T-cell (primary cell): ENCODE data around the gene ADAM22. TPM values are rescaled to one million over a fixed set of nuclear protein-coding genes. Genes with fewer than 3 reads are reported as not detected.

Source experiments
- ATAC-seq, 4 experiments: fragments of 200-7000 bp in 3 of 4; fragments of 150-1000 bp in 1 of 4; cut with Tn5 transposase; replicated peaks in 1 of 4; 1 replicate in 3 of 4; 2 replicates in 1 of 4; pipeline ENCODE4 v1.10.0; 2021; ENCODE audit warnings: moderate library complexity in 3 of 4, mild to moderate bottlenecking in 2 of 4, moderate number of reproducible peaks in 1 of 4
- CTCF ChIA-PET, 2 donors: fragments of 300-600 bp; sonication (Branson Sonifier 250); formaldehyde crosslinking; loops; one replicate each; lab custom pipeline; 2022; ENCODE audit warnings: antibody characterized with exemption in 2 of 2; lab: Charles Lee
- POLR2A ChIA-PET, 2 donors: fragments of 300-600 bp; sonication (Branson Sonifier 250); formaldehyde crosslinking; loops; one replicate each; lab custom pipeline; 2022; ENCODE audit warnings: antibody characterized with exemption in 2 of 2; lab: Charles Lee
- DNase-seq, 35 experiments: peaks; one replicate each; pipeline versions ENCODE4 v3.0.0 to v3.0.0-alpha.2; 2013 to 2023
- H3K27ac ChIP-seq: one replicate; pipeline ENCODE4 v1.5.1; 2013; ENCODE audit warnings: low read length
- H3K27me3 ChIP-seq, 2 experiments: replicated peaks in 1 of 2; 1 replicate in 1 of 2; 2 replicates in 1 of 2; pipeline versions ENCODE4 v1.6.1 to v1.7.0; 2013; ENCODE audit warnings: low read length in 1 of 2, mixed read lengths in 1 of 2; ENCODE audit not compliant: control insufficient read depth in 2 of 2, insufficient read depth in 2 of 2; ENCODE audit errors: extremely low read depth in 1 of 2
- H3K36me3 ChIP-seq, 2 donors: 1 replicate in 1 of 2; 2 replicates in 1 of 2; pipeline versions ENCODE4 v1.6.1 to v1.7.0; 2013; ENCODE audit warnings: low read length in 1 of 2; ENCODE audit not compliant: control insufficient read depth in 2 of 2, insufficient read depth in 1 of 2; ENCODE audit errors: extremely low read depth in 1 of 2
- H3K4me1 ChIP-seq, 2 experiments: 1 replicate in 1 of 2; 2 replicates in 1 of 2; pipeline versions ENCODE4 v1.6.1 to v1.7.0; 2013; ENCODE audit warnings: low read length in 2 of 2, mixed read lengths in 1 of 2; ENCODE audit not compliant: insufficient read depth in 2 of 2, control insufficient read depth in 1 of 2; ENCODE audit errors: extremely low read depth in 1 of 2
- H3K4me3 ChIP-seq, 2 donors: 1 replicate in 1 of 2; 2 replicates in 1 of 2; pipeline versions ENCODE4 v1.5.1 to v1.7.0; 2013; ENCODE audit warnings: mild to moderate bottlenecking in 2 of 2, low read length in 1 of 2, moderate library complexity in 1 of 2; ENCODE audit not compliant: control insufficient read depth in 1 of 2; ENCODE audit errors: extremely low read depth in 1 of 2
- H3K9me3 ChIP-seq: 2 replicates; pipeline ENCODE4 v1.7.0; 2013
- H3K27ac Mint-ChIP-seq, 2 donors: one replicate each; pipeline ENCODE4 v1.8.0; 2020 to 2021; ENCODE audit warnings: mild to moderate bottlenecking in 2 of 2, mixed read lengths in 2 of 2
- H3K27me3 Mint-ChIP-seq, 2 donors: one replicate each; pipeline ENCODE4 v1.8.0; 2021 to 2022; ENCODE audit warnings: mixed read lengths in 2 of 2
- H3K36me3 Mint-ChIP-seq: one replicate; pipeline ENCODE4 v1.8.0; 2021; ENCODE audit warnings: mixed read lengths
- H3K4me1 Mint-ChIP-seq, 3 donors: one replicate each; pipeline ENCODE4 v1.8.0; 2020 to 2022; ENCODE audit warnings: mixed read lengths in 3 of 3, mild to moderate bottlenecking in 1 of 3
- H3K4me3 Mint-ChIP-seq, 3 donors: one replicate each; pipeline ENCODE4 v1.8.0; 2020 to 2022; ENCODE audit warnings: mild to moderate bottlenecking in 3 of 3, mixed read lengths in 3 of 3, moderate library complexity in 3 of 3
- H3K9me3 Mint-ChIP-seq, 3 donors: one replicate each; pipeline ENCODE4 v1.8.0; 2020 to 2022; ENCODE audit warnings: mixed read lengths in 3 of 3
- WGBS: methylation state at CpG from one replicate; pipeline ENCODE4 v1.1.5; 2013; ENCODE audit warnings: missing lambda C conversion rate; ENCODE audit not compliant: insufficient coverage; 5-methylcytosine and 5-hydroxymethylcytosine counted together
- total RNA-seq, 35 experiments: library from RNA in 6 of 35; stranded (reverse) in 6 of 35; fragments of 120-200 nt in 1 of 35; gene quantifications; one replicate each; pipeline versions ENCODE4 v1.2.1 to v1.2.4 and lab custom pipeline; 2013 to 2026

ADAM22 gene
- total RNA-seq, 5 donors from 2014 or later (not counting 1 experiment from before 2014, with no cell fraction given) = 2.9 to 5.6 (median 4.3) TPM

DNA sequence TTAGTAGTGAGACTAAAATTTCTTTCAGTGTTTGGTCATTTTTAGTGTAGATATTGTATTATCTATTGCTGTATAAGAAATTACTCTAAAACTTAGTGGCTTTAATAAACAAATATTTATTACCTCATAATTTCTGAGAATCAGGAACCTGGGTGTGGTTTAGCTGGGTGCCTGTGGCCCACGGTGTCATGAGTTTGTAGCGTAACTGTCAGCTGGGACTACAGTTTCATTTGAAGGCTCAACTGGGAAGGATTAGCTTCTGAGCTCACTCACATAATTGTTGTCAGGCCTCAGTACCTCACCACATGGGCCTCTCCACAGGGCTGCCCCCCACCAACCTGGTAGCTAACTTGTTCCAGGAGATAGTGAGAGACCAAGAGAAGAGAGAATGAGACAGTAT is 187.3 kb downstream of the ADAM22 start:
- DNase-seq (no peak), ATAC-seq (no peak)
- Mint-ChIP-seq H3K27me3 (no peaks in the 10 kb centered on the region), H3K4me1 (no peaks in the 10 kb centered on the region), H3K36me3 (peaks cover 5% of the 10 kb centered on the region), H3K27ac (no peak overlapping the region), H3K9me3 (no peaks in the 10 kb centered on the region), H3K4me3 (no peak overlapping the region)
- no CpG with 5 or more reads among the region's 2 CpGs for WGBS
- ChIA-PET POLR2A (no interaction called here), CTCF (no interaction called here)
- Histone ChIP-seq H3K4me1 (no peaks in the 10 kb centered on the region), H3K36me3 (no peaks in the 10 kb centered on the region), H3K4me3 (no peak overlapping the region), H3K27ac (no peak overlapping the region), H3K27me3 (no peaks in the 10 kb centered on the region), H3K9me3 (no peaks in the 10 kb centered on the region)

DNA sequence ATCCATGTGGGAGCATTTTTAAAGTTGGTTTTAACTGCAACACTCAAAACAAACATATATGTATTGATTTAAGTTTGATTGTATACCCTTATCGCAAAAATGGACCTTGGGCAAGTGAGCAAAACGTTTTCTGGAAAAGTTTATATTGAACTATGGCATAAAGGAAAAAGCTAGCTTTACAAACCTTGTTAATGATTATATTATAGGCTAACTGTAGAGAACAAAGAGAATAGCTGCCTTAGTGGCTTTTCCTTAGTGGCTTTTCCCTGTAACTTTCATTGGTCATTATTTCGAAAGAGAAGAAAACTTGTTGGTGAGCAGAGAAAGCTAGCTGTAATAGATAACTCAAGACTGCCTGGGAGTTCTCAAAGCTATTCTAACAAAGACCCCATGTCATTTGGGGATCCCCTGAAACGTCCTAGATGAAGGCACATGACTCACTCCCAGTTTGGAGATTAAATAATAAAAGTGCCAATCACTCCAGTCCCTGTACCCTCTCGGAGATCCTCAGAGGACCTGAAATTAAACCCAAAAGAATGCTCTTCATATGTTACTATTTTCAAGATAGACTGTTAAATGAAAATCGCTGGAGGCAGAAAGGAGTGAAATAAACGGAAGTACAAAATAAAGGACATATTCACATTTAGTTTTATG is 193.7 kb downstream of the ADAM22 start:
- ChIA-PET POLR2A (no interaction called here), CTCF (no interaction called here)
- Mint-ChIP-seq H3K4me3 (no peak overlapping the region), H3K36me3 (no peaks in the 10 kb centered on the region), H3K27me3 (no peaks in the 10 kb centered on the region), H3K9me3 (no peaks in the 10 kb centered on the region), H3K27ac (no peak overlapping the region), H3K4me1 (no peaks in the 10 kb centered on the region)
- Histone ChIP-seq H3K36me3 (no peaks in the 10 kb centered on the region), H3K27me3 (no peaks in the 10 kb centered on the region), H3K4me3 (no peak overlapping the region), H3K9me3 (no peaks in the 10 kb centered on the region), H3K4me1 (no peaks in the 10 kb centered on the region), H3K27ac (no peak overlapping the region)
- ATAC-seq (no peak), DNase-seq (no peak)
- WGBS = 33% methylated on average over 1 of the region's 7 CpGs

DNA sequence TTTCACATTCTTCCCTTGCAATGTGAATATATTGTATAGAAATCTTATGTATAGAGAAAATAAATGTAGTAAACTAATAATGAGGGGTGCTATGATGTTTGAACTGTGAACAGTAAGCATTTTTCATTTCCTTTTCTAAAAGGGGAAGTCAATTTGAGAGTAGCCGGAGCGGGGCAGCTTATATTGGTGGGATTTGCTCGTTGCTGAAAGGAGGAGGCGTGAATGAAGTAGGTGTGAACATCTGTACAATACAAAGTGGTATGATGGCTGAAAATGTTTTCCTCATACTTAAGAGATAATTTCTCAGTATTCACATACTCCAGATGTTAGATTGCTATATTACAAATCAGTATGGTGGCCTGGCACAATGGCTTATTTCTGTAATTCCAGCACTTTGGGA is 198.7 kb downstream of the ADAM22 start:
- no peaks in the 10 kb centered on the region for H3K9me3 ChIP-seq
- Mint-ChIP-seq H3K4me1 (no peaks in the 10 kb centered on the region), H3K9me3 (no peaks in the 10 kb centered on the region), H3K36me3 (no peaks in the 10 kb centered on the region), H3K4me3 (no peak overlapping the region), H3K27me3 (no peaks in the 10 kb centered on the region), H3K27ac (no peak overlapping the region)
- no peaks in the 10 kb centered on the region for H3K36me3 ChIP-seq
- no peaks in the 10 kb centered on the region for H3K27me3 ChIP-seq
- no peak overlapping the region for H3K27ac ChIP-seq
- WGBS = no CpG with 5 or more reads among the region's 4 CpGs
- H3K4me1 ChIP-seq = no peaks in the 10 kb centered on the region
- ChIA-PET POLR2A (no interaction called here), CTCF (no interaction called here)
- ATAC-seq (no peak), DNase-seq (no peak)
- no peak overlapping the region for H3K4me3 ChIP-seq

DNA sequence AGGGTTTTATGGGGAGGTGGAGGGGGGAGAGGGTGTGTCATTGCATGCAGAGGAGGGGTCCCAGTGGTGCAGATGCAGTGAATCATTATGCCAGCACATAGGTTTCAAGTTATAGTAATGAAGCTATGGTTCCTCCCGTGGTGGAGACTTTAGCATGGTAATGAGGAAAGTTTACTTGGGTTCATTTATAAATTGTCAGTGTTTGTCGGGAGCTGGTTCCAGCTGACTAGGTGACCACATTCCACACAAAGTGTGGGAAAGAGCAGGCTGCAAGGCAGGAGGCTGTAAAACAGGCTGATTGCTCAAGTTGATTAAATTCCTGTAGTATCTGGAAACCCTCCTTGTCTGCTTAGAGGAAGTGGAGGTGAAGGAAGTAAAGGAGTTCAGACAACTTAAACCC is 206.9 kb downstream of the ADAM22 start:
- ChIA-PET POLR2A (no interaction called here), CTCF (no interaction called here)
- Histone ChIP-seq H3K4me3 (no peak overlapping the region), H3K4me1 (no peaks in the 10 kb centered on the region), H3K9me3 (no peaks in the 10 kb centered on the region), H3K27ac (no peak overlapping the region), H3K36me3 (no peaks in the 10 kb centered on the region), H3K27me3 (no peaks in the 10 kb centered on the region)
- Mint-ChIP-seq H3K4me1 (no peaks in the 10 kb centered on the region), H3K36me3 (peaks cover 8% of the 10 kb centered on the region), H3K4me3 (no peak overlapping the region), H3K27me3 (no peaks in the 10 kb centered on the region), H3K9me3 (no peaks in the 10 kb centered on the region), H3K27ac (no peak overlapping the region)
- ATAC-seq (no peak), DNase-seq (no peak)
- whole genome bisulfite sequencing = 100% methylated on average over 1 of the region's 2 CpGs

DNA sequence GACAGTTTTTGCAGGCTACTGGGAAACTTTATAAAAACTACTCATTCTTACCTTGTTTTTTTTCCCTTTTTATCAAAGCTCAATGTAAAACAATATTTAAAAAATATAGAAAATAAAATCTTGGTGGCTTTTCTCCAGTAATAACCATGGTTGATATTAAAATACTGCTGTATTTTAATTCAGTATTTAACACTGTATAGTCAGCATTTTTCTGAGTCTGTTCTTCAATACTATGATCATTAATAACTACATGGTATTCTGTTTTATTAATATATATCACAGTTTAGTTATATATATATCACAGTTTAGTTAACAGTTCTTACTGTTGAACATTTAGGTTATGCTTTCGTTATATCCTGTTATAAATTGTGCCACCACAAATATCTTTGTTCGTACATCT is 207.4 kb downstream of the ADAM22 start:
- no peaks in the 10 kb centered on the region for H3K27me3 ChIP-seq
- H3K4me3 ChIP-seq = no peak overlapping the region
- H3K27ac ChIP-seq = no peak overlapping the region
- Mint-ChIP-seq H3K27ac (no peak overlapping the region), H3K27me3 (no peaks in the 10 kb centered on the region), H3K9me3 (no peaks in the 10 kb centered on the region), H3K36me3 (peaks cover 8% of the 10 kb centered on the region), H3K4me1 (no peaks in the 10 kb centered on the region), H3K4me3 (no peak overlapping the region)
- CTCF ChIA-PET = no interaction called here
- POLR2A ChIA-PET = no interaction called here
- no peaks in the 10 kb centered on the region for H3K36me3 ChIP-seq
- ATAC-seq = no peak
- DNase-seq = no peak
- no peaks in the 10 kb centered on the region for H3K4me1 ChIP-seq
- H3K9me3 ChIP-seq = no peaks in the 10 kb centered on the region
- WGBS = no CpG with 5 or more reads among the region's 2 CpGs

GRCh38 chr7:88141953-88142352 is 207.9 kb downstream of the ADAM22 start:
- no peak for ATAC-seq
- H3K4me3 Mint-ChIP-seq = no peak overlapping the region
- CTCF ChIA-PET = no interaction called here

GRCh38 chr7:88146616-88147015 is 212.6 kb downstream of the ADAM22 start:
- POLR2A ChIA-PET = no interaction called here
- H3K27me3 Mint-ChIP-seq = no peaks in the 10 kb centered on the region
- no peak overlapping the region for H3K4me3 Mint-ChIP-seq
- ATAC-seq (no peak), DNase-seq (no peak)
- H3K9me3 Mint-ChIP-seq = no peaks in the 10 kb centered on the region
- no peaks in the 10 kb centered on the region for H3K4me1 Mint-ChIP-seq
- Histone ChIP-seq H3K27me3 (no peaks in the 10 kb centered on the region), H3K4me3 (no peak overlapping the region), H3K9me3 (no peaks in the 10 kb centered on the region), H3K36me3 (no peaks in the 10 kb centered on the region), H3K4me1 (no peaks in the 10 kb centered on the region), H3K27ac (no peak overlapping the region)
- 53% methylated on average over 2 of the region's 2 CpGs for WGBS
- H3K27ac Mint-ChIP-seq = no peak overlapping the region
- CTCF ChIA-PET = no interaction called here
- H3K36me3 Mint-ChIP-seq = peaks cover 12% of the 10 kb centered on the region

More at GRCh38 chr7:88141953-88142352, 207.9 kb downstream of the ADAM22 start:
- DNase-seq = no peak
- Histone ChIP-seq H3K27me3 (no peaks in the 10 kb centered on the region), H3K36me3 (no peaks in the 10 kb centered on the region), H3K4me1 (no peaks in the 10 kb centered on the region), H3K27ac (no peak overlapping the region), H3K9me3 (no peaks in the 10 kb centered on the region), H3K4me3 (no peak overlapping the region)
- Mint-ChIP-seq H3K27me3 (no peaks in the 10 kb centered on the region), H3K27ac (no peak overlapping the region), H3K4me1 (no peaks in the 10 kb centered on the region), H3K36me3 (peaks cover 8% of the 10 kb centered on the region), H3K9me3 (no peaks in the 10 kb centered on the region)
- WGBS = 50% methylated on average over 1 of the region's 1 CpG
- POLR2A ChIA-PET = no interaction called here
